H1 (cell line): ENCODE data around the gene ZNF69. TPM values are rescaled to one million over a fixed set of nuclear protein-coding genes. Genes with fewer than 3 reads are reported as not detected.

Source experiments
- BRCA1 ChIP-seq: IDR thresholded peaks from 2 replicates; pipeline ENCODE4 v1.6.1; 2012; ENCODE audit warnings: low read depth, low read length, improper control_type of control experiment
- CEBPB ChIP-seq: IDR thresholded peaks from 2 replicates; pipeline ENCODE4 v1.6.1; 2012; ENCODE audit warnings: low read depth, low read length
- CHD1 ChIP-seq: IDR thresholded peaks from 2 replicates; pipeline ENCODE4 v1.6.1; 2012; ENCODE audit warnings: low read depth, low read length, improper control_type of control experiment
- CHD2 ChIP-seq: IDR thresholded peaks from 2 replicates; pipeline ENCODE4 v1.6.1; 2012; ENCODE audit warnings: low read length, improper control_type of control experiment
- GABPA ChIP-seq: IDR thresholded peaks from 2 replicates; pipeline ENCODE4 v1.6.1; 2011; ENCODE audit warnings: mild to moderate bottlenecking, low read length, moderate library complexity, borderline replicate concordance; ENCODE audit not compliant: insufficient read depth
- MAFK ChIP-seq: IDR thresholded peaks from 2 replicates; pipeline ENCODE4 v1.6.1; 2012; ENCODE audit warnings: low read depth, mild to moderate bottlenecking, improper control_type of control experiment, low read length
- POLR2A ChIP-seq, 2 experiments: IDR thresholded peaks; 1 replicate in 1 of 2; 2 replicates in 1 of 2; pipeline ENCODE4 v1.6.1; 2011; ENCODE audit warnings: low read depth in 2 of 2, low read length in 2 of 2, mild to moderate bottlenecking in 2 of 2; ENCODE audit errors: control extremely low read depth in 1 of 2
- POLR2AphosphoS5 ChIP-seq: IDR thresholded peaks from 2 replicates; pipeline ENCODE4 v1.6.1; 2011; ENCODE audit warnings: low read depth, low read length
- RAD21 ChIP-seq, 2 experiments: IDR thresholded peaks in 1 of 2; conservative IDR thresholded peaks in 1 of 2; 2 replicates each; pipeline ENCODE4 v1.6.1; 2011; ENCODE audit warnings: low read depth in 2 of 2, low read length in 2 of 2, improper control_type of control experiment in 1 of 2, inconsistent platforms in 1 of 2, mild to moderate bottlenecking in 1 of 2, moderate library complexity in 1 of 2
- SAP30 ChIP-seq: fragments of 300-600 bp; sonication (generic); IDR thresholded peaks from 2 replicates; pipeline ENCODE4 v1.7.1; 2012; ENCODE audit warnings: low read length, moderate library complexity, mild to moderate bottlenecking, inconsistent platforms; ENCODE audit not compliant: insufficient read depth, insufficient replicate concordance
- SIX5 ChIP-seq: IDR thresholded peaks from 2 replicates; pipeline ENCODE4 v1.6.1; 2011; ENCODE audit warnings: mild to moderate bottlenecking, low read depth, low read length
- TAF7 ChIP-seq: optimal IDR thresholded peaks from 2 replicates; pipeline ENCODE3; 2011; ENCODE audit warnings: low read depth, mild to moderate bottlenecking, inconsistent platforms, low read length, moderate library complexity, borderline replicate concordance
- TBP ChIP-seq: IDR thresholded peaks from 2 replicates; pipeline ENCODE4 v1.6.1; 2011; ENCODE audit warnings: low read depth, low read length, improper control_type of control experiment
- ZNF274 ChIP-seq: IDR thresholded peaks from 2 replicates; pipeline ENCODE4 v1.7.0; 2012; ENCODE audit warnings: low read length, borderline replicate concordance; ENCODE audit errors: extremely low read depth
- polyA plus RNA-seq, 7 experiments: library from polyadenylated mRNA; depleted of rRNA in 3 of 7; stranded (reverse) in 5 of 7; unstranded in 2 of 7; fragments of >200 nt in 5 of 7; fragments of 200-250 nt in 2 of 7; gene quantifications; 1 replicate in 5 of 7; 2 replicates in 1 of 7; 4 replicates in 1 of 7; pipeline versions ENCODE4 v1.2.1 to v1.2.3, GENCODE V29; 2011 to 2013; ENCODE audit warnings: missing spikeins in 2 of 7, mixed read lengths in 2 of 7
- total RNA-seq: library from RNA; stranded (reverse); fragmentation: NEBNext Ultra II Directional; extraction: Animal tissue kit (Norgen Biotek cat#: 25700); gene quantifications from 2 replicates; pipeline ENCODE4 v1.2.1, GENCODE V29; 2021
- TF ChIP-seq, protein P1 (sequence below), 3 experiments: IDR thresholded peaks; 1 replicate in 2 of 3; 2 replicates in 1 of 3; pipeline versions ENCODE4 v1.5.1 to v1.6.1; 2011; ENCODE audit warnings: low read length in 3 of 3, mild to moderate bottlenecking in 3 of 3, inconsistent platforms in 2 of 3, low read depth in 1 of 3, moderate library complexity in 1 of 3; ENCODE audit not compliant: insufficient read depth in 1 of 3; ENCODE audit errors: control extremely low read depth in 1 of 3
- TF ChIP-seq, protein P2 (sequence below): IDR thresholded peaks from 2 replicates; pipeline ENCODE4 v1.6.1; 2012; ENCODE audit warnings: inconsistent platforms

The ZNF69 gene
- total and polyA plus RNA-seq, 2 of the 8 experiments (the other 6 are each of a cell fraction or from before 2014, with no cell fraction given): 5.6 to 22.8 TPM

DNA sequence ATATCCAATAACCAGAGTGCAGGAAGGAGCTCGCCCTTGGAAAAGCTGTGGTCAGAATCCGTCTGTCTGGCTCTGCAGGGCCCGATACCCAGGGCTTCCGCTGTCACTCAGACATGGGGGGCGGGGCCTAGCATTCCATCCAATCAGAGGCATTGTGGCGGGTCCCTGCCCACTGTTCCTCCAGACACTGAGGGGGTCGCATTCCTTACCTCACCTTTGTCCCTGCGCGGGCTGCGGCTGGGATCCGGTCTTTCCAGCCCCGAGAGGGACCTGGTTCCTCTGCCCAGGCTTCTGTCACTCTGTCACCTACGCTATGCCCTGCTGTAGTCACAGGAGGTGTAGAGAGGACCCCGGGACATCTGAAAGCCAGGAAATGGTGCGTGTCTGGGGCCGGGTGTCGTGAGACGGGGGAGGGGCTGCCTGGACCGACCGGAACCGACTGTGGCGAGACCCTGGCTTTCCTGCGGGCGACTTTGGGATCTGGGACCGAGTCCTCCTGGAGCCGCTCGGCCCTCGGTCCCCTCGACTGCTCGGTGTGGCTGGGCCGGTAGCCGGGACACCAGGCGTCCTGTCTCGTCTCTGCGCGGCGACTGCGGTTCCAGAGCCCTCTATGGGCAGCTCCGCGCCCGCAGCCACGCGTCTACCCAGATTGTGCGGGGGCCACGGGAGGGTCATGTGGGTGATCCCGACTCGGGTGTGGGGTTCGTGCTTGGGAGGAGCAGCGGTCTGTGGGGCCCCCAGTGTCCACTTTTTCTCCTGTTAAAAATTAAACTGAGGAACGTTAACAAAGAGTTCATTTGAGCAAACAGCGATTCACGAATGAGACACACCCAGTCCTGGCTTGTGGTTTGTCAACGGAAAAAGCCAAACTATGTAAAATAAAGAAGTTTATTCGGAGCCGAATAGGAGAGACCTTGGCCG, at the start of gene ZNF69 (continued):
- TF ChIP-seq CEBPB (no peak), BRCA1 (no peak), GABPA (no peak), SIX5 (no peak), CHD1 (no peak), POLR2AphosphoS5 (peak; percentile 78; the same call in 1 of the 2 replicates), MAFK (no peak), CHD2 (0 out of 2 replicates have a peak, but pooled peaks have one; percentile 25), TAF7 (no peak), RAD21 (IDR thresholded peaks at IDR 0.05 in 1 of 2, conservative IDR thresholded peaks at IDR 0.05 in 1 of 2; ENCODE audit: low read depth in 2 of 2, low read length in 2 of 2) (no peak), POLR2A (IDR thresholded peaks at IDR 0.05; ENCODE audit: control extremely low read depth in 1 of 2, low read depth in 2 of 2, low read length in 2 of 2) (peak; percentile 65 to 86), TBP (peak; percentile 72), ZNF274 (no peak), SAP30 (no peak)
- TF ChIP-seq, protein P1, sequence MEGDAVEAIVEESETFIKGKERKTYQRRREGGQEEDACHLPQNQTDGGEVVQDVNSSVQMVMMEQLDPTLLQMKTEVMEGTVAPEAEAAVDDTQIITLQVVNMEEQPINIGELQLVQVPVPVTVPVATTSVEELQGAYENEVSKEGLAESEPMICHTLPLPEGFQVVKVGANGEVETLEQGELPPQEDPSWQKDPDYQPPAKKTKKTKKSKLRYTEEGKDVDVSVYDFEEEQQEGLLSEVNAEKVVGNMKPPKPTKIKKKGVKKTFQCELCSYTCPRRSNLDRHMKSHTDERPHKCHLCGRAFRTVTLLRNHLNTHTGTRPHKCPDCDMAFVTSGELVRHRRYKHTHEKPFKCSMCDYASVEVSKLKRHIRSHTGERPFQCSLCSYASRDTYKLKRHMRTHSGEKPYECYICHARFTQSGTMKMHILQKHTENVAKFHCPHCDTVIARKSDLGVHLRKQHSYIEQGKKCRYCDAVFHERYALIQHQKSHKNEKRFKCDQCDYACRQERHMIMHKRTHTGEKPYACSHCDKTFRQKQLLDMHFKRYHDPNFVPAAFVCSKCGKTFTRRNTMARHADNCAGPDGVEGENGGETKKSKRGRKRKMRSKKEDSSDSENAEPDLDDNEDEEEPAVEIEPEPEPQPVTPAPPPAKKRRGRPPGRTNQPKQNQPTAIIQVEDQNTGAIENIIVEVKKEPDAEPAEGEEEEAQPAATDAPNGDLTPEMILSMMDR (IDR thresholded peaks at IDR 0.05; ENCODE audit: control extremely low read depth in 1 of 3, insufficient read depth in 1 of 3, low read depth in 1 of 3, low read length in 3 of 3): peak in 1 of 3 experiments; percentile 6; a peak in 1 of 4 replicates
- TF ChIP-seq, protein P2, sequence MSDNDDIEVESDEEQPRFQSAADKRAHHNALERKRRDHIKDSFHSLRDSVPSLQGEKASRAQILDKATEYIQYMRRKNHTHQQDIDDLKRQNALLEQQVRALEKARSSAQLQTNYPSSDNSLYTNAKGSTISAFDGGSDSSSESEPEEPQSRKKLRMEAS: peak; percentile 52
